ENCODE results near the gene UQCR11. TPM values are rescaled to one million over a fixed set of nuclear protein-coding genes. Genes with fewer than 3 reads are reported as not detected.

UQCR11 gene
- polyA plus RNA-seq, 3 donors, result 55.6 to 731 (median 659) TPM

GRCh38 chr19:1590641-1591397 is 14.4 kb downstream of the UQCR11 start:
- H4K20me1 ChIP-seq (ENCODE audit: insufficient read depth, low read length), result peaks cover 37% of the 10 kb centered on the region
- H3K4me2 ChIP-seq (replicated peaks; ENCODE audit: extremely low read depth, low read length, poor library complexity, severe bottlenecking), result peak overlapping the region; percentile 93
- no peak for TF ChIP-seq CTCF (IDR thresholded peaks at IDR 0.05)
- peaks cover 28 to 36% of the 10 kb centered on the region in 2 donors for H3K4me1 ChIP-seq (ENCODE audit: control insufficient read depth in 1 of 2, insufficient read depth in 2 of 2, low read length in 2 of 2)
- DNase-seq, result peak in 1 of 3 donors; percentile 29
- peak overlapping the region; percentile 83 for H2AFZ ChIP-seq (ENCODE audit: insufficient read depth, low read depth, low read length, poor library complexity, severe bottlenecking)
- no peaks in the 10 kb centered on the region for H3K9me3 ChIP-seq (replicated peaks in 1 of 2; ENCODE audit: control insufficient read depth in 1 of 2, insufficient read depth in 1 of 2, low read length in 2 of 2)
- H3K79me2 ChIP-seq (ENCODE audit: insufficient read depth, low read length), result peaks cover 58% of the 10 kb centered on the region
- H3K27me3 Mint-ChIP-seq (ENCODE audit: low read depth in 3 of 3), result peaks cover 0 to 2% (median 0%) of the 10 kb centered on the region in 3 donors
- intact Hi-C loops (cut with micrococcal nuclease), result loop anchor here in 1 of 2 donors (5.0 kb wide), 1 partner anchor 61 kb away; the partner anchor contains the start of gene TCF3
- H3K27ac ChIP-seq (ENCODE audit: low read depth in 1 of 2, low read length in 2 of 2), result peak overlapping the region in 1 of 2 donors; percentile 90
- H3K9me3 Mint-ChIP-seq, result no peaks in the 10 kb centered on the region
- H3K4me3 ChIP-seq (replicated peaks in 1 of 3; ENCODE audit: low read depth in 2 of 3, low read length in 3 of 3), result peak overlapping the region in 2 of 3 experiments; percentile 78 to 86
- peaks cover 6 to 15% of the 10 kb centered on the region in 2 donors for H3K36me3 Mint-ChIP-seq
- peaks cover 28% of the 10 kb centered on the region for H3K4me1 Mint-ChIP-seq
- H3K27ac Mint-ChIP-seq, result peak overlapping the region; percentile 35 to 89 (median 75)
- H3K36me3 ChIP-seq (replicated peaks in 1 of 2; ENCODE audit: control insufficient read depth in 1 of 2, insufficient read depth in 2 of 2, low read length in 2 of 2), result peaks cover 1 to 4% of the 10 kb centered on the region in 2 donors
- H3K27me3 ChIP-seq (ENCODE audit: control insufficient read depth in 2 of 2, insufficient read depth in 2 of 2, low read length in 2 of 2), result no peaks in the 10 kb centered on the region
- WGBS (ENCODE audit: insufficient coverage), result 4% methylated on average over 7 of the region's 10 CpGs
- H3K9ac ChIP-seq (ENCODE audit: insufficient read depth, low read length, poor library complexity, severe bottlenecking), result peak overlapping the region; percentile 83
- peak overlapping the region; percentile 83 to 91 for H3K4me3 Mint-ChIP-seq

- Histone ChIP-seq H4K20me1 (ENCODE audit: insufficient read depth, low read length) (peaks cover 43% of the 10 kb centered on the region), H3K36me3 (replicated peaks in 1 of 2; ENCODE audit: control insufficient read depth in 1 of 2, insufficient read depth in 2 of 2, low read length in 2 of 2) (peaks cover 10 to 28% of the 10 kb centered on the region in 2 donors), H3K27me3 (ENCODE audit: control insufficient read depth in 2 of 2, insufficient read depth in 2 of 2, low read length in 2 of 2) (no peaks in the 10 kb centered on the region), H3K4me3 (replicated peaks in 1 of 3; ENCODE audit: low read depth in 2 of 3, low read length in 3 of 3) (no peak overlapping the region), H2AFZ (ENCODE audit: insufficient read depth, low read depth, low read length, poor library complexity, severe bottlenecking) (no peak overlapping the region), H3K27ac (ENCODE audit: low read depth in 1 of 2, low read length in 2 of 2) (no peak overlapping the region), H3K4me1 (ENCODE audit: control insufficient read depth in 1 of 2, insufficient read depth in 2 of 2, low read length in 2 of 2) (peaks cover 23 to 27% of the 10 kb centered on the region in 2 donors), H3K79me2 (ENCODE audit: insufficient read depth, low read length) (peaks cover 63% of the 10 kb centered on the region), H3K4me2 (replicated peaks; ENCODE audit: extremely low read depth, low read length, poor library complexity, severe bottlenecking) (no peak overlapping the region), H3K9me3 (replicated peaks in 1 of 2; ENCODE audit: control insufficient read depth in 1 of 2, insufficient read depth in 1 of 2, low read length in 2 of 2) (no peaks in the 10 kb centered on the region), H3K9ac (ENCODE audit: insufficient read depth, low read length, poor library complexity, severe bottlenecking) (peak overlapping the region; percentile 4)
- no peak for DNase-seq
- Mint-ChIP-seq H3K4me1 (peaks cover 22% of the 10 kb centered on the region), H3K27me3 (ENCODE audit: low read depth in 3 of 3) (peaks cover 0 to 2% (median 0%) of the 10 kb centered on the region in 3 donors), H3K4me3 (no peak overlapping the region), H3K27ac (peak overlapping the region in 1 of 7 donors; percentile 72), H3K36me3 (peaks cover 16 to 31% of the 10 kb centered on the region in 2 donors), H3K9me3 (peaks cover 0 to 5% (median 0%) of the 10 kb centered on the region in 7 donors)
- whole genome bisulfite sequencing (ENCODE audit: insufficient coverage), result 92% methylated on average over 7 of the region's 9 CpGs
- intact Hi-C loops (cut with micrococcal nuclease), result no loop called here
- TF ChIP-seq CTCF (IDR thresholded peaks at IDR 0.05), result no peak
Measured at GRCh38 chr19:1587872-1588271, 17.4 kb downstream of the UQCR11 start.

All from CD14-positive monocyte (primary cell).